Aorta (tissue), 5 donors: ENCODE results near the gene TMEM145. TPM values are rescaled to one million over a fixed set of nuclear protein-coding genes. Genes with fewer than 3 reads are reported as not detected.

Experiments
- ATAC-seq: fragments of 200-7000 bp; cut with Tn5 transposase; one replicate; pipeline ENCODE4 v1.9.1; 2022; ENCODE audit warnings: moderate library complexity; ENCODE audit not compliant: low FRiP score
- DNase-seq, 2 donors: peaks; one replicate each; pipeline ENCODE4 v3.0.0-alpha.2; 2020
- H3K27ac ChIP-seq, 2 donors: one replicate each; pipeline ENCODE4 v1.5.1; 2013; ENCODE audit warnings: low read length in 2 of 2, mild to moderate bottlenecking in 2 of 2, moderate library complexity in 2 of 2, control low read depth in 1 of 2, inconsistent platforms in 1 of 2, low read depth in 1 of 2
- H3K27me3 ChIP-seq, 2 donors: one replicate each; pipeline ENCODE4 v1.6.1; 2013; ENCODE audit warnings: control low read depth in 1 of 2, low read length in 1 of 2, mild to moderate bottlenecking in 1 of 2, moderate library complexity in 1 of 2; ENCODE audit not compliant: insufficient read depth in 2 of 2, control insufficient read depth in 1 of 2
- H3K36me3 ChIP-seq, 2 donors: one replicate each; pipeline ENCODE4 v1.6.1; 2013; ENCODE audit warnings: control low read depth in 1 of 2, low read length in 1 of 2, mild to moderate bottlenecking in 1 of 2; ENCODE audit not compliant: insufficient read depth in 2 of 2, control insufficient read depth in 1 of 2
- H3K4me1 ChIP-seq, 2 donors: one replicate each; pipeline ENCODE4 v1.6.1; 2013; ENCODE audit warnings: low read length in 2 of 2, control low read depth in 1 of 2, mild to moderate bottlenecking in 1 of 2, moderate library complexity in 1 of 2; ENCODE audit not compliant: insufficient read depth in 2 of 2, control insufficient read depth in 1 of 2
- H3K4me3 ChIP-seq, 2 donors: one replicate each; pipeline ENCODE4 v1.5.1; 2013; ENCODE audit warnings: low read length in 2 of 2, control low read depth in 1 of 2, mild to moderate bottlenecking in 1 of 2
- H3K9me3 ChIP-seq: one replicate; pipeline ENCODE4 v1.6.1; 2013; ENCODE audit warnings: mild to moderate bottlenecking, low read length; ENCODE audit not compliant: control insufficient read depth
- WGBS, 2 donors: extraction: QIAGEN DNeasy Blood & Tissue Kit; methylation state at CpG; one replicate each; pipeline ENCODE4 v1.1.7; 2013; 5-methylcytosine and 5-hydroxymethylcytosine counted together
- intact Hi-C, 2 donors: fragments of 100-400 bp; cut with DNase I; formaldehyde crosslinking; loops; one replicate each; pipeline versions ENCODE4 v1.14.2 to v1.15.0; 2022
- microRNA-seq, 2 donors: library from miRNA; unstranded; fragments of <30 nt; microRNA quantifications; one replicate each; pipeline ENCODE4 v1.2.0, GENCODE V29; 2020
- polyA plus RNA-seq, 2 donors: library from polyadenylated mRNA; stranded (reverse); fragments of 200-250 nt; gene quantifications; one replicate each; pipeline ENCODE4 v1.2.3, GENCODE V29; 2013
- total RNA-seq, 2 donors: library from RNA; stranded (reverse); fragmentation: NEBNext Ultra II Directional; extraction: Animal tissue kit (Norgen Biotek cat#: 25700); gene quantifications; one replicate each; pipeline ENCODE4 v1.2.1, GENCODE V29; 2021
- donor health status: healthy with polysubstance abuse.
- donor health status: Bipolar disorder and iron deficiency.
- donor health status: DM: no; HTN: no; CAD: no.
- donor health status: DM: no; HTN: no; CAD: no.
- donor health status: DM: yes; HTN: yes; CAD: no.

The TMEM145 gene
- total and polyA plus RNA-seq, 4 donors = not detected

GRCh38 chr19:42370626-42371175, 57.6 kb downstream of the TMEM145 start:
- Histone ChIP-seq H3K36me3 (no peaks in the 10 kb centered on the region), H3K27ac (no peak overlapping the region), H3K4me3 (no peak overlapping the region), H3K27me3 (no peaks in the 10 kb centered on the region), H3K4me1 (no peaks in the 10 kb centered on the region), H3K9me3 (no peaks in the 10 kb centered on the region)
- WGBS, 2 donors = 73 to 74% methylated on average over 10 to 12 of the region's 12 CpGs
- DNase-seq = no peak
- no peak for ATAC-seq
- intact Hi-C loops = no loop called here

Small RNA genes within 50 kb of the gene (microRNA-seq; reads per million reads assigned to microRNA genes)
- 0 reads per million in 2 donors for gene MIR8077

Other genes starting within 250 kb of the TMEM145 start
- 10 to 100 TPM; 20.8 to 24.5 TPM for gene GRIK5, start 243.1 kb upstream of the TMEM145 start, total RNA-seq
- gene GRIK5, start 243.1 kb upstream of the TMEM145 start, polyA plus RNA-seq = 10 to 100 TPM in 1 of 2 donors, 1 to 10 TPM in 1; 3.5 to 39.0 TPM
- gene ZNF574, start 237.1 kb upstream of the TMEM145 start, total RNA-seq = 10 to 100 TPM in 1 of 2 donors, 1 to 10 TPM in 1; 9.0 to 10.3 TPM
- 1 to 10 TPM; 2.4 to 6.8 TPM for gene ZNF574, start 237.1 kb upstream of the TMEM145 start, polyA plus RNA-seq
- gene POU2F2, start 180.9 kb upstream of the TMEM145 start, total RNA-seq = 1 to 10 TPM; 2.7 to 9.0 TPM
- 1 to 10 TPM; 2.3 to 5.9 TPM for gene POU2F2, start 180.9 kb upstream of the TMEM145 start, polyA plus RNA-seq
- gene DEDD2, start 95.6 kb upstream of the TMEM145 start, total RNA-seq = 10 to 100 TPM; 16.4 to 19.6 TPM
- gene DEDD2, start 95.6 kb upstream of the TMEM145 start, polyA plus RNA-seq = 10 to 100 TPM; 19.8 to 33.8 TPM
- gene ZNF526, start 93.0 kb upstream of the TMEM145 start, total RNA-seq = 10 to 100 TPM in 1 of 2 donors, 1 to 10 TPM in 1; 8.2 to 12.3 TPM
- gene ZNF526, start 93.0 kb upstream of the TMEM145 start, polyA plus RNA-seq = 1 to 10 TPM; 2.6 to 2.8 TPM
- gene GSK3A, start 70.7 kb upstream of the TMEM145 start, total RNA-seq = 10 to 100 TPM; 28.8 to 34.4 TPM
- gene GSK3A, start 70.7 kb upstream of the TMEM145 start, polyA plus RNA-seq = 10 to 100 TPM; 36.1 to 40.7 TPM
- 10 to 100 TPM; 74.9 to 99.5 TPM for gene ERF, start 58.2 kb upstream of the TMEM145 start, total RNA-seq
- 10 to 100 TPM; 19.7 to 44.2 TPM for gene ERF, start 58.2 kb upstream of the TMEM145 start, polyA plus RNA-seq
- gene CIC, start 44.1 kb upstream of the TMEM145 start, total RNA-seq = 100 to 1,000 TPM; 103 to 104 TPM
- 10 to 100 TPM; 14.3 to 44.6 TPM for gene CIC, start 44.1 kb upstream of the TMEM145 start, polyA plus RNA-seq
- gene PRR19, start 11.2 kb upstream of the TMEM145 start, total RNA-seq = under 1 TPM; 0.23 to 0.45 TPM
- not detected for gene PRR19, start 11.2 kb upstream of the TMEM145 start, polyA plus RNA-seq
- 1 to 10 TPM; 4.8 to 9.3 TPM for gene PAFAH1B3, start 10.7 kb upstream of the TMEM145 start, total RNA-seq
- 1 to 10 TPM; 2.3 to 8.4 TPM for gene PAFAH1B3, start 10.7 kb upstream of the TMEM145 start, polyA plus RNA-seq
- 10 to 100 TPM; 17.5 to 26.4 TPM for gene MEGF8, start 12.3 kb downstream of the TMEM145 start, total RNA-seq
- 1 to 10 TPM; 5.9 to 7.2 TPM for gene MEGF8, start 12.3 kb downstream of the TMEM145 start, polyA plus RNA-seq
- gene CNFN, start 77.0 kb downstream of the TMEM145 start, total RNA-seq = 1 to 10 TPM in 1 of 2 donors, not detected in 1; 1.1 TPM
- gene CNFN, start 77.0 kb downstream of the TMEM145 start, polyA plus RNA-seq = 1 to 10 TPM in 1 of 2 donors, under 1 TPM in 1; 0.51 to 3.0 TPM
- 10 to 100 TPM in 1 of 2 donors, 1 to 10 TPM in 1; 7.4 to 12.1 TPM for gene LIPE, start 114.1 kb downstream of the TMEM145 start, total RNA-seq
- 1 to 10 TPM; 1.4 to 3.6 TPM for gene LIPE, start 114.1 kb downstream of the TMEM145 start, polyA plus RNA-seq
- gene CXCL17, start 129.6 kb downstream of the TMEM145 start, total RNA-seq = not detected
- gene CXCL17, start 129.6 kb downstream of the TMEM145 start, polyA plus RNA-seq = under 1 TPM; 0.08 to 0.38 TPM
- 1 to 10 TPM; 5.1 to 5.2 TPM for gene CEACAM1, start 215.2 kb downstream of the TMEM145 start, total RNA-seq
- gene CEACAM1, start 215.2 kb downstream of the TMEM145 start, polyA plus RNA-seq = 1 to 10 TPM in 1 of 2 donors, under 1 TPM in 1; 0.79 to 5.6 TPM